ENCODE data around the gene TGFBR3L.
"Not testable (repeated sequence)": the region's sequence is repeated elsewhere in the genome, so short reads cannot be mapped to it uniquely, and the experiment has no call there.

TGFBR3L gene

DNA sequence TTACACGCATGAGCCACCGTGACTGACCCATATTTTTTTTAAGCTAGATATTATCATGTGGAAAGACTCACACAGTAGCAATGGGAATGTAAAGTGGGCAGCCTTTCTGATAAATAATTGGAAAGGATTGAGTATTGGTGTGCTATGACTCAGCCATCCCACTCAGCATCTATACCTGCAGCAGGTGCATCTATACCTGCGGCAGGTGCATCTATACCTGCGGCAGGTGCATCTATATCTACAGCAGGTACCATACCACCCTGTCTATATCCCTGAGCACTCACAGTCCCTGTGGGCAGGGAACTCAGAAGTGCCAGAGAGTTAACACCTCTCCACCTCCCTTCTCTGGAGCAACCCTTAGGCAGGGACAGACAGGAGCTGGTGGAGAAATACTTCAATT lies 31.5 kb upstream of the TGFBR3L start:
- no peaks in the 10 kb centered on the region for H3K36me3 ChIP-seq (ENCODE audit: control insufficient read depth in 1 of 2, insufficient read depth in 2 of 2, low read length in 2 of 2)
- no peaks in the 10 kb centered on the region for H3K27me3 ChIP-seq (ENCODE audit: low read depth, low read length)
- peaks cover 0 to 2% of the 10 kb centered on the region in 2 donors for H3K4me1 ChIP-seq (ENCODE audit: control insufficient read depth in 1 of 2, insufficient read depth in 2 of 2, low read length in 2 of 2)
- H3K9me3 ChIP-seq (ENCODE audit: control insufficient read depth in 1 of 2, low read length in 2 of 2) = no peaks in the 10 kb centered on the region
- no peak overlapping the region for H3K27ac ChIP-seq (ENCODE audit: low read length)
- no peak overlapping the region for H3K4me3 ChIP-seq (ENCODE audit: low read depth in 1 of 2, low read length in 2 of 2)

DNA sequence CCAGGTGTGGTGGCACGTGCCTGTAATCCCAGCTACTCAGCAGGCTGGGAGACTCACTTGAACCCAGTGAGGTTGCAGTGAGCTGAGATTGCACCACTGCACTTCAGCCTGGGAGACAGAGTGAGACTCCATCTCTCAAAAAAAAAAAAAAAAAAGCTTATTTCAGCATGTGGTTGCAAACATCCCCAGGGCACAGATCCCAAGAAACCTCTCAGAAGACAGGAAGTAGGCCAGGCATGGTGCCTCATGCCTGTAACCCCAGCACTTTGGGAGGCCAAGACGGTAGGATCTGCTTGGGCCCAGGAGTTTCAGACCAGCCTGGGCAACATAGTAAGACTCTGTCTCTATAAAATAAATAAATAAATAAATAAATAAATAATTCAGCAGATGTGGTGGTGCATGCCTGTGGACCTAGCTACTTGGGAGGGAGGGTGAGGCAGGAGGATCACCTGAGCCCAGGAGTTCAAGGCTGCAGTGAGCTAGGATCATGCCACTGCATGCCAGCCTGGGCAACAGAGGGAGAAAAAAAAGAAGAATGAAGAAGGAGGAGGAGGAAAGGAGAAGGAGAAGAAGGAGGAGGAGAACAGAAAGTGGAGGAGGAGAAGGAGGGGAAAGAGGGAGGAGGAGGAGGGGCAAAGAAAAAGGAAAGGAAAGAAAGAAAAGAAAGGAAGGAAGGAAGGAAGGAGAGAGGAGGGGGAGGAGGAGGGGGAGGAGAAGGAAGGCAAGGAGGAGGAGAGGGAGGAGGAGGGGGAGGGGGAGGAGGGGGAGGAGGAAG lies 30.6 kb upstream of the TGFBR3L start:
- no peak overlapping the region for H3K4me3 ChIP-seq (ENCODE audit: low read depth in 1 of 2, low read length in 2 of 2)
- no peak overlapping the region for H3K27ac ChIP-seq (ENCODE audit: low read length)
- peaks cover 3% of the 10 kb centered on the region for H3K27me3 ChIP-seq (ENCODE audit: low read depth, low read length)

DNA sequence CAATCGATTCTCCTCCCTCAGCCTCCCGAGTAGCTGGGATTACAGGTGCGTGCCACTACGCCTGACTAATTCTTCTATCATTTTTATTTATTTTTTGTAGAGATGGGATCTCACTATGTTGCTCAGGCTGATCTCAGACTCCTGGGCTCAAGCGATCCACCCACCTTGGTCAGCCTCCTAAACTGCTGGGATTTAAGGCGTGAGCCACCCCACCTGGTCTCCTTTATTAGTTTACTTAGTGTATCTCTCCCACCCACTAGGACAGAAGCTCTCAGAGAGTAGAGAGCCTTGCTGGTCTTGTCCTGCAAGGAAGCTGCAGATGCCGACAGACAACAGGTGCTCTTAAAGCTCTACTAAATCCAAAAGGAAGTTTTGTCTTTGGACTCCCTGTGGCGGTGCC lies 28.8 kb upstream of the TGFBR3L start:
- H3K27me3 ChIP-seq (ENCODE audit: low read depth, low read length) = peaks cover 3% of the 10 kb centered on the region
- no peaks in the 10 kb centered on the region for H3K9me3 ChIP-seq (ENCODE audit: control insufficient read depth in 1 of 2, low read length in 2 of 2)
- no peaks in the 10 kb centered on the region for H3K36me3 ChIP-seq (ENCODE audit: control insufficient read depth in 1 of 2, insufficient read depth in 2 of 2, low read length in 2 of 2)
- peaks cover 0 to 8% of the 10 kb centered on the region in 2 donors for H3K4me1 ChIP-seq (ENCODE audit: control insufficient read depth in 1 of 2, insufficient read depth in 2 of 2, low read length in 2 of 2)
- H3K27ac ChIP-seq (ENCODE audit: low read length) = no peak overlapping the region
- H3K4me3 ChIP-seq (ENCODE audit: low read depth in 1 of 2, low read length in 2 of 2) = no peak overlapping the region

More for the DNA sequence above, 30.6 kb upstream of the TGFBR3L start:
- Histone ChIP-seq H3K4me1 (ENCODE audit: control insufficient read depth in 1 of 2, insufficient read depth in 2 of 2, low read length in 2 of 2) (peaks cover 0 to 8% of the 10 kb centered on the region in 2 donors), H3K36me3 (ENCODE audit: control insufficient read depth in 1 of 2, insufficient read depth in 2 of 2, low read length in 2 of 2) (no peaks in the 10 kb centered on the region), H3K9me3 (ENCODE audit: control insufficient read depth in 1 of 2, low read length in 2 of 2) (no peaks in the 10 kb centered on the region)

DNA sequence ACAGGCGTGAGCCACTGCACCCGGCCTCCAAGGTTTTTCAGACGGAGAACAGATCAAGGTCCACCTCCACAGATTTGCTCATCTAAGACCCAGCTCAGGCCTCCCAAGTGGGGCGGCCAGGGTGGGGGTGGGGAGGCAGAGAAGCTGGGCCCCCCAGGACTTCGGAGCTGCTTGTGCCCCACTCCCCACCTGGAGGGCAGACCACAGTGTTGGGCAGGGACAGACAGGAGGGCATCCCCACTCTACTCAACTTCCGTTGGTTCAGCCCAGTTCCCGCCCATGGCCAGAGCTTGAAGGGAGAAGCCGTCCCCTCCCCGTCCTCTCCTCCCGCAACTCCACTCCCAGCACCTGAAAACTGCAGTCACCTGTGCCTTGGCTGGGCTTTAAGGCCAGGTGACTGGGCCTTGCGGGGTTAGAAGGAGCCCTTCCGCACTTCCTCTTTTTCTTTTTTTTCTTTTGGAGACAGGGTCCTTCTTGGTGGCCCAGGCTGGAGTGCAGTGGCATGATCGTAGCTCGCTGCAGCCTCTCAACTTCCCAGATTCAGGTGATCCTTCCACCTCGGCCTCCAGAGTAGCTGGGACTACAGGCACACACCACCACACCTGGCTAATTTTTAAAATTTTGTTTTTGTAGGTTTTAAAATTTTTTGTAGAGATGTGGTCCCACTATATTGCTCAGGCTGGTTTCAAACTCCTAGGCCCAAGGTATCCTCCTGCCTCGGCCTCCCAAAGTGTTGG lies 27.1 kb upstream of the TGFBR3L start:
- H3K36me3 ChIP-seq (ENCODE audit: control insufficient read depth in 1 of 2, insufficient read depth in 2 of 2, low read length in 2 of 2) = no peaks in the 10 kb centered on the region
- no peaks in the 10 kb centered on the region for H3K9me3 ChIP-seq (ENCODE audit: control insufficient read depth in 1 of 2, low read length in 2 of 2)
- H3K27me3 ChIP-seq (ENCODE audit: low read depth, low read length) = peaks cover 3% of the 10 kb centered on the region
- peaks cover 0 to 8% of the 10 kb centered on the region in 2 donors for H3K4me1 ChIP-seq (ENCODE audit: control insufficient read depth in 1 of 2, insufficient read depth in 2 of 2, low read length in 2 of 2)
- no peak overlapping the region for H3K4me3 ChIP-seq (ENCODE audit: low read depth in 1 of 2, low read length in 2 of 2)
- no peak overlapping the region for H3K27ac ChIP-seq (ENCODE audit: low read length)

DNA sequence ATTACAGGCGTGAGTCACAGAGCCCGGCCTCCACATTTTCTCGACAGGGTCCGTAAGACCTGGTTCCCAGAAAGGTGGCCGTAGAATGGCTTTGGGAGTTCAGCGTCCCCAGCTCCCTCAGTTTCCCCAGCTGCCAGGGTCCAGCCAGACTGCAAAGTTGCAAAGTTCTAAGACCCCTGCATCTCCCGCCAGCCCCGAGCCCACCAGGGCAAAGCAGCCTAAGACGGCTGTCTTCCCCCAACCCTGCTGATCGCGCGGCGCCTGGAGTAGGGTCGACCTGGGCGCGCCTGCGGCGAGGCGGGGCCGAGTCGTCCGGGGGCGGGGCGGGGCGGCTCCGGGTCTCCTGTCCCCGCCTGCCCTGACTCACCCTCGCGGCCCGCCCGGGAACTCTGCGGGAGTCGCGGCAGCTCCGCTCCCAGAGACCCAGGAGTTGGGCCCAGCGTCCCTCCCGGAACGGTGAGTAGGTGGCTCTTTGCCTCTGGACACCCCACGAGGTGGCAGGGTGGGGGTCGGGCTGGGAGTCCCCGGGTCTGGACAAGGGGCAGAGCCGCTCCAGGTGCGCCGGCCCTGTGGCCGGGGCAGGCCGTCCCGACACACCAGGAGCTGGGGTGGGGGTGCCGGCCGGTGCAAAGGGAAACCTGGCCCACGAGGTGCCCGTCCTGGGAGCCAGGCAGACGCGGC lies 26.3 kb upstream of the TGFBR3L start, which contains the start of gene LRRC8E:
Gene LRRC8E (plus strand): TSS at position 366 of the 681 bp plus-strand sequence. CDS start 7,094 bp downstream, outside the sequence.
- H3K4me3 ChIP-seq (ENCODE audit: low read depth in 1 of 2, low read length in 2 of 2) = peak within 1 kb of the TSS; percentile 8 to 21
- H3K27ac ChIP-seq (ENCODE audit: low read length) = no peak within 1 kb of the TSS
- H3K36me3 ChIP-seq (ENCODE audit: control insufficient read depth in 1 of 2, insufficient read depth in 2 of 2, low read length in 2 of 2) = no peaks in the 10 kb centered on the region
- peaks cover 0 to 8% of the 10 kb centered on the region in 2 donors for H3K4me1 ChIP-seq (ENCODE audit: control insufficient read depth in 1 of 2, insufficient read depth in 2 of 2, low read length in 2 of 2)
- peaks cover 3% of the 10 kb centered on the region for H3K27me3 ChIP-seq (ENCODE audit: low read depth, low read length)
- no peaks in the 10 kb centered on the region for H3K9me3 ChIP-seq (ENCODE audit: control insufficient read depth in 1 of 2, low read length in 2 of 2)

DNA sequence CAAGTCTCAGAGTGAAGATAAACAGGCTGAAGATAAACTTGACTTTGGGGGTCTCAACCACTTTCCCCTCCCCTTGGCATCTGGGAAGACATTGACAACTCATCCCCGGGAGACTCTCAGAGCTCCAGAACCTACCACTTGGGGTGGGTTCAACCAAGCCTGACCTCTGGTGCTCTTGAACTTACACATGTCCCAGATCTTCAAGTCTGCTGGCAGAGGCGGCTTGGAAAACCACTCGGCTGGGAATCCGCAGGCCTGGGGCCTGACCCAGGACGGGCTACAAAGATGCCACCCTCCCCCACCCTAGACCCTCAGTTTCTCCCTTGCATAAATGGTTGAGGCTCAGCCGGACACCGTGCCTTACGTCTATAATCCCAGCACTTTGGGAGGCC lies 25.8 kb upstream of the TGFBR3L start:
- H3K27ac ChIP-seq (ENCODE audit: low read length) = no peak overlapping the region
- peak overlapping the region; percentile 8 to 21 for H3K4me3 ChIP-seq (ENCODE audit: low read depth in 1 of 2, low read length in 2 of 2)
- no peaks in the 10 kb centered on the region for H3K9me3 ChIP-seq (ENCODE audit: control insufficient read depth in 1 of 2, low read length in 2 of 2)
- peaks cover 3% of the 10 kb centered on the region for H3K27me3 ChIP-seq (ENCODE audit: low read depth, low read length)
- peaks cover 0 to 8% of the 10 kb centered on the region in 2 donors for H3K4me1 ChIP-seq (ENCODE audit: control insufficient read depth in 1 of 2, insufficient read depth in 2 of 2, low read length in 2 of 2)
- H3K36me3 ChIP-seq (ENCODE audit: control insufficient read depth in 1 of 2, insufficient read depth in 2 of 2, low read length in 2 of 2) = no peaks in the 10 kb centered on the region

DNA sequence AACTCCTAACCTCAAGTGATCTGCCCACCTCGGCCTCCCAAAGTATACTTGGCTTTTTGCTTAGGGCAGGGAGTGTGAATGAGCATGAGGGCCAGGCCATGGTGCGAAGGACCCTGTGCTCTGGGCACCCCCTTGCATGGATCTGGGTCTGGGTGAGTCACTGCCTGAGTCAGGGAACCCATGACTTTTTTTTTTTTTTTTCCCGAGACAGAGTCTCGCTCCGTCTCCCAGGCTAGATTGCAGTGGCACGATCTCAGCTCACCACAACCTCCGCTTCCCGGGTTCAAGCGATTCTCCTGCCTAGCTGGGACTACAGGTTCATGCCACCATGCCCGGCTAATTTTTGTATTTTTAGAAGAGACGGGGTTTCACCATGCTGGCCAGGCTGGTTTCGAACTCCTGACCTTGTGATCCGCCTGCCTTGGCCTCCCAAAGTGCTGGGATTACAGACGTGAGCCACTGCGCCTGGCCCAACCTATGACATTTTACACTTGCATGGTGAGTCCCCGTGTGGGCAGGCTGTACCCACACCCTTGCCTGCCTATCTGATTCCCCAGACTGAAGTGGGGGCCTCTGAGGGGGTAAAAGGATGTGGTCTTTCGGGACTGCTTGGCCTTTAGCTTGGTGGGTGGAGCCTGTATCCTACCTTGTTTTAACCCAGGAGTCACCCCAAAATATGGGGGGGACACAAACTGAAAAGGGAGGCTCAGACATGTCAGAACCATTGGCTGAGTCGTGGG lies 21.1 kb upstream of the TGFBR3L start:
- H3K4me1 ChIP-seq (ENCODE audit: control insufficient read depth in 1 of 2, insufficient read depth in 2 of 2, low read length in 2 of 2); H3K9me3 ChIP-seq (ENCODE audit: control insufficient read depth in 1 of 2, low read length in 2 of 2); H3K27me3 ChIP-seq (ENCODE audit: low read depth, low read length); H3K36me3 ChIP-seq (ENCODE audit: control insufficient read depth in 1 of 2, insufficient read depth in 2 of 2, low read length in 2 of 2); H3K4me3 ChIP-seq (ENCODE audit: low read depth in 1 of 2, low read length in 2 of 2); H3K27ac ChIP-seq (ENCODE audit: low read length): not testable (repeated sequence)

DNA sequence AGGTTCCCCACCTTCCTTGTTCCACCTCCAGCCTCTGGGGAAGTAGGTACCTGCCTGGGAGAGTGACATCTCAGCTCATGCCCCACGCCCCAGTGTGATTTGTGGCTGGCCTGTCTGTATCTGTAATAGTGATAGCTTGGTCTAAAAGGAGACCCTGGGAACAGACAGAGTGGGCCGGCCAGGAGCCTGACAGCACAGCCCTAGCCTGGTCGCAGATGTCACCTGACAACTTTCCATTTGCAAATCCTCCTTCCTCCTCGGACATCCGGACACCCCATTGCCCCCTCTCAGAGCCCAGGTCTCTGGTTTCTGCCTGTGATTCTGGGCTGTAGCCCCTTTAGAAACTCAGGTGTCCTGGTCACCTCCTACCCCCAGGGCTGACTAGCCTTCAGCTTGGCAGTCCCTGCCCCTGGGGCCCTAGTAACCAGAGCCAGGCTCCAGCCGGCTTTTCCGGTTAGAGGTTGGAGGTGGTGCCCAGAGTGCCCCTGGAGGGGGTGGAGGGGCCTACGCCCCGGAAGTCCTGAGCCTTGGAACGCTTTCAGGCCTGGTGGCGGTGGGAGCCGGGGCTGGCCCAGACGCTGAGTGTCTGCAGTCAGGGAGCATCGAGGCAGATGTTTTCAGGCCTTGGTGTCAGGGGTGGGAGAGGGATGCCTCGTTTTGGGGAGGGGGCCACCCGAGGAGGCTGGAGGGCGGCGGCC lies 19.9 kb upstream of the TGFBR3L start:
- Histone ChIP-seq H3K4me3 (ENCODE audit: low read depth in 1 of 2, low read length in 2 of 2) (no peak overlapping the region), H3K27me3 (ENCODE audit: low read depth, low read length) (no peaks in the 10 kb centered on the region), H3K9me3 (ENCODE audit: control insufficient read depth in 1 of 2, low read length in 2 of 2) (no peaks in the 10 kb centered on the region), H3K27ac (ENCODE audit: low read length) (no peak overlapping the region), H3K36me3 (ENCODE audit: control insufficient read depth in 1 of 2, insufficient read depth in 2 of 2, low read length in 2 of 2) (no peaks in the 10 kb centered on the region), H3K4me1 (ENCODE audit: control insufficient read depth in 1 of 2, insufficient read depth in 2 of 2, low read length in 2 of 2) (no peaks in the 10 kb centered on the region)

DNA sequence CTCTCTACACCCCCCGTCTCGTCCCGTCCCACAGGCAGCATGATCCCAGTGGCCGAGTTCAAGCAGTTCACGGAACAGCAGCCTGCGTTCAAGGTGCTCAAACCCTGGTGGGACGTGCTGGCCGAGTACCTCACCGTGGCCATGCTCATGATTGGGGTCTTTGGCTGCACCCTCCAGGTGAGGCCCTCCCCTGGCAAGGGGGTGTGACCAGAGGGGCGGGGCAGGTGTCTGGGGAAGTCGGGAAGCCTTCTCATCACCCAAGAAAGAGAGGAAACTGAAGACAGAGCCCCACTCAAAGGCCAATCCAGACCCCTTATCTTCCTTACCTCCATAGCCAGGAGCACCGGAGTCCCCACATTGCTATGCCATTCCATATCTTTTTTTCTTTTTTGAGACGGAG lies 19.1 kb upstream of the TGFBR3L start:
- H3K27me3 ChIP-seq (ENCODE audit: low read depth, low read length) = no peaks in the 10 kb centered on the region
- H3K4me1 ChIP-seq (ENCODE audit: control insufficient read depth in 1 of 2, insufficient read depth in 2 of 2, low read length in 2 of 2) = no peaks in the 10 kb centered on the region
- no peaks in the 10 kb centered on the region for H3K36me3 ChIP-seq (ENCODE audit: control insufficient read depth in 1 of 2, insufficient read depth in 2 of 2, low read length in 2 of 2)
- H3K4me3 ChIP-seq (ENCODE audit: low read depth in 1 of 2, low read length in 2 of 2) = no peak overlapping the region
- H3K9me3 ChIP-seq (ENCODE audit: control insufficient read depth in 1 of 2, low read length in 2 of 2) = no peaks in the 10 kb centered on the region
- H3K27ac ChIP-seq (ENCODE audit: low read length) = no peak overlapping the region

DNA sequence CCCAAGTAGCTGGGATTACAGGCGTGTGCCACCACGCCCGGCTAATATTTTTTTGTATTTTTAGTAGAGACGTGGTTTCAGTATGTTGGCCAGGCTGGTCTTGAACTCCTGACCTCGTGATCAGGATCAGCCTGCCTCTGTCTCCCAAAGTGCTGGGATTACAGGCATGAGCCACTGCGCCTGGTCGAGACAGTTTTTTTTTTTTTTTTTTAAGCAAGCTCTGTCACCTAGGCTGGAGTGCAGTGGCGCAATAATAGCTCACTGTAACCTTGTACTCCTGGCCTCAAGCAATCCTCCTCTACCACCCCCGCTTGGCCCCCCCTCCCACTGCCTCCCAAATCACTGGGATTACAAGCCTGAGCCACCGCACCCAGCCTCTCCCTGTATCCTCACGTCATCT lies 17.3 kb upstream of the TGFBR3L start:
- Histone ChIP-seq H3K36me3 (ENCODE audit: control insufficient read depth in 1 of 2, insufficient read depth in 2 of 2, low read length in 2 of 2) (no peaks in the 10 kb centered on the region), H3K27me3 (ENCODE audit: low read depth, low read length) (no peaks in the 10 kb centered on the region), H3K27ac (ENCODE audit: low read length) (no peak overlapping the region), H3K9me3 (ENCODE audit: control insufficient read depth in 1 of 2, low read length in 2 of 2) (no peaks in the 10 kb centered on the region), H3K4me1 (ENCODE audit: control insufficient read depth in 1 of 2, insufficient read depth in 2 of 2, low read length in 2 of 2) (no peaks in the 10 kb centered on the region), H3K4me3 (ENCODE audit: low read depth in 1 of 2, low read length in 2 of 2) (no peak overlapping the region)
